HCT116 (cell line): Measurements from ENCODE around the gene MEGF6. TPM values are rescaled to one million over a fixed set of nuclear protein-coding genes. Genes with fewer than 3 reads are reported as not detected.

Source experiments
- ATAC-seq: fragments of 200-7000 bp; cut with Tn5 transposase; 2 replicates; pipeline ENCODE4 v1.9.1; 2020; ENCODE audit warnings: mild to moderate bottlenecking, moderate library complexity
- BruUV-seq: library from RNA; stranded (reverse); fragments of 400-500 nt; replicated peaks from 2 replicates; lab custom pipeline; 2021; lab: Mats Ljungman, UMichigan
- CTCF ChIA-PET: fragments of 300-600 bp; sonication (Branson Sonifier 250); formaldehyde crosslinking; loops from one replicate; lab custom pipeline; 2021; ENCODE audit warnings: antibody characterized with exemption; lab: Charles Lee
- POLR2A ChIA-PET: fragments of 300-600, 350-600 bp; sonication (Branson Sonifier 250); formaldehyde crosslinking; loops from one replicate; lab custom pipeline; 2021; ENCODE audit warnings: antibody characterized with exemption; lab: Charles Lee
- RAD21 ChIA-PET, 2 experiments: fragments of 300-600 bp; sonication (Branson Sonifier 250); formaldehyde crosslinking; loops; one replicate each; lab custom pipeline; 2023; ENCODE audit warnings: low total read pairs in 2 of 2; ENCODE audit not compliant: uncharacterized antibody in 2 of 2, unreplicated experiment in 2 of 2, low non-redundant PET in 1 of 2; lab: Charles Lee
- DNase-seq: peaks from one replicate; pipeline ENCODE4 v3.0.0-alpha.2; 2010; ENCODE audit warnings: low read depth, low spot score
- H2AFZ ChIP-seq: fragments of 200-600 bp; shearing (Covaris generic), sonication (generic); 2 replicates; pipeline ENCODE4 v1.6.1; 2017; ENCODE audit warnings: low read depth, mixed run types, mixed read lengths, antibody characterized with exemption, low read length; ENCODE audit not compliant: poor library complexity, severe bottlenecking
- H3K27ac ChIP-seq: 2 replicates; pipeline ENCODE4 v1.5.1; 2012; ENCODE audit warnings: low read depth, low read length
- H3K27me3 ChIP-seq: fragments of 200-600 bp; sonication (generic); 2 replicates; pipeline ENCODE4 v1.6.1; 2016; ENCODE audit warnings: mixed run types, low read length, mixed read lengths; ENCODE audit not compliant: insufficient read depth
- H3K36me3 ChIP-seq, 2 experiments: fragments of 200-500 bp in 1 of 2; fragments of 200-600 bp in 1 of 2; sonication (Bioruptor generic) in 1 of 2; sonication (generic) in 1 of 2; 2 replicates each; pipeline versions ENCODE4 v1.5.1 to v1.6.1; 2014 to 2016; ENCODE audit warnings: low read length in 2 of 2, inconsistent platforms in 1 of 2, mixed read lengths in 1 of 2, mixed run types in 1 of 2; ENCODE audit not compliant: insufficient read depth in 2 of 2, control insufficient read depth in 1 of 2
- H3K4me1 ChIP-seq, 2 experiments: fragments of 200-600 bp in 1 of 2; sonication (generic) in 1 of 2; 2 replicates each; pipeline versions ENCODE4 v1.5.1 to v1.6.1; 2012 to 2017; ENCODE audit warnings: low read length in 2 of 2, inconsistent platforms in 1 of 2, mild to moderate bottlenecking in 1 of 2, mixed read lengths in 1 of 2, mixed run types in 1 of 2, moderate library complexity in 1 of 2; ENCODE audit not compliant: insufficient read depth in 2 of 2, control insufficient read depth in 1 of 2
- H3K4me2 ChIP-seq: fragments of 200-600 bp; sonication (generic); 2 replicates; pipeline ENCODE4 v1.6.1; 2017; ENCODE audit warnings: mixed run types, low read length, mixed read lengths
- H3K4me3 ChIP-seq, 2 experiments: fragments of 200-600 bp in 1 of 2; sonication (generic) in 1 of 2; replicated peaks in 1 of 2; 2 replicates each; pipeline ENCODE4 v1.5.1; 2011 to 2016; ENCODE audit warnings: low read length in 2 of 2, control low read depth in 1 of 2, low read depth in 1 of 2, mild to moderate bottlenecking in 1 of 2, mixed read lengths in 1 of 2, mixed run types in 1 of 2
- H3K79me2 ChIP-seq: fragments of 200-600 bp; sonication (generic); 2 replicates; pipeline ENCODE4 v1.6.1; 2017; ENCODE audit warnings: mild to moderate bottlenecking, mixed run types, low read length, moderate library complexity, mixed read lengths; ENCODE audit not compliant: insufficient read depth
- H3K9ac ChIP-seq: fragments of 200-600 bp; sonication (generic); 2 replicates; pipeline ENCODE4 v1.6.1; 2016; ENCODE audit warnings: low read length, mixed read lengths
- H3K9me2 ChIP-seq: fragments of 200-600 bp; sonication (generic), shearing (Covaris generic); 2 replicates; pipeline ENCODE4 v1.6.1; 2017; ENCODE audit warnings: mixed run types, mild to moderate bottlenecking, moderate library complexity; ENCODE audit not compliant: insufficient read depth
- H3K9me3 ChIP-seq, 2 experiments: fragments of 200-500 bp in 1 of 2; fragments of 200-600 bp in 1 of 2; sonication (Bioruptor generic) in 1 of 2; sonication (generic) in 1 of 2; 2 replicates each; pipeline ENCODE4 v1.6.1; 2014 to 2017; ENCODE audit warnings: low read length in 2 of 2, mixed read lengths in 2 of 2, inconsistent platforms in 1 of 2, low read depth in 1 of 2, mild to moderate bottlenecking in 1 of 2, mixed run types in 1 of 2, moderate library complexity in 1 of 2; ENCODE audit not compliant: control insufficient read depth in 1 of 2, insufficient read depth in 1 of 2
- H4K20me1 ChIP-seq: fragments of 200-600 bp; sonication (generic), shearing (Covaris generic); 2 replicates; pipeline ENCODE4 v1.6.1; 2017; ENCODE audit warnings: mixed run types, mild to moderate bottlenecking, moderate library complexity; ENCODE audit not compliant: insufficient read depth
- CBX3 ChIP-seq: IDR thresholded peaks from 2 replicates; pipeline ENCODE4 v1.6.1; 2012; ENCODE audit warnings: low read depth
- CEBPB ChIP-seq: IDR thresholded peaks from 2 replicates; pipeline ENCODE4 v1.6.1; 2012; ENCODE audit warnings: low read depth
- CTCF ChIP-seq, 3 experiments: fragments of 200-600 bp in 1 of 3; sonication (generic) in 1 of 3; IDR thresholded peaks in 2 of 3; conservative IDR thresholded peaks in 1 of 3; 2 replicates each; pipeline ENCODE4 v1.5.1; 2012 to 2017; ENCODE audit warnings: low read depth in 2 of 3, low read length in 2 of 3, antibody characterized with exemption in 1 of 3, borderline replicate concordance in 1 of 3, control low read depth in 1 of 3, mild to moderate bottlenecking in 1 of 3, mixed read lengths in 1 of 3, mixed run types in 1 of 3, moderate library complexity in 1 of 3; ENCODE audit not compliant: insufficient read depth in 1 of 3
- EZH2 ChIP-seq: fragments of 200-600 bp; sonication (generic); IDR thresholded peaks from 2 replicates; pipeline ENCODE4 v1.6.1; 2017; ENCODE audit warnings: antibody characterized with exemption, mixed run types
- FOSL1 ChIP-seq: IDR thresholded peaks from 2 replicates; pipeline ENCODE4 v1.6.1; 2012; ENCODE audit warnings: low read depth
- JUND ChIP-seq: IDR thresholded peaks from 2 replicates; pipeline ENCODE4 v1.6.1; 2012
- MAX ChIP-seq: IDR thresholded peaks from 2 replicates; pipeline ENCODE4 v1.6.1; 2012
- POLR2AphosphoS5 ChIP-seq: IDR thresholded peaks from 2 replicates; pipeline ENCODE4 v1.6.1; 2011; ENCODE audit warnings: mild to moderate bottlenecking, low read depth, low read length, moderate library complexity
- RAD21 ChIP-seq: IDR thresholded peaks from 2 replicates; pipeline ENCODE4 v1.6.1; 2012; ENCODE audit warnings: low read depth, mild to moderate bottlenecking
- SIN3A ChIP-seq: IDR thresholded peaks from 2 replicates; pipeline ENCODE4 v1.6.1; 2012; ENCODE audit warnings: low read depth
- SP1 ChIP-seq: IDR thresholded peaks from 2 replicates; pipeline ENCODE4 v1.6.1; 2012; ENCODE audit warnings: low read depth
- TCF7L2 ChIP-seq: IDR thresholded peaks from 2 replicates; pipeline ENCODE4 v1.7.0; 2011; ENCODE audit warnings: borderline replicate concordance, inconsistent platforms; ENCODE audit not compliant: insufficient read depth, insufficient read length; ENCODE audit errors: extremely low read depth
- ZNF274 ChIP-seq: fragments of 200-500 bp; sonication (Bioruptor generic); IDR thresholded peaks from 2 replicates; pipeline ENCODE4 v1.6.1; 2014; ENCODE audit warnings: mild to moderate bottlenecking, low read depth, low read length, inconsistent platforms
- intact Hi-C: fragments of 100-400 bp; cut with micrococcal nuclease; formaldehyde crosslinking; loops from 2 replicates; pipeline ENCODE4 v1.10.0; 2022
- total RNA-seq: library from RNA; stranded (reverse); gene quantifications from one replicate; pipeline ENCODE4 v1.2.1, GENCODE V29; 2021; ENCODE audit not compliant: unreplicated experiment

MEGF6 gene
- total RNA-seq, 1 experiment from 2014 or later = 47.6 TPM

- Histone ChIP-seq H3K79me2 (peaks cover 3% of the 10 kb centered on the region; the same call in 1 of the 2 replicates), H3K4me1 (no peaks in the 10 kb centered on the region), H2AFZ (no peak overlapping the region), H3K9me2 (no peaks in the 10 kb centered on the region), H3K4me2 (no peak overlapping the region), H3K36me3 (peaks cover 14 to 41% of the 10 kb centered on the region in 2 experiments; a peak in 3 of 4 replicates), H3K4me3 (no peak overlapping the region), H3K9ac (no peak overlapping the region), H4K20me1 (no peaks in the 10 kb centered on the region), H3K9me3 (no peaks in the 10 kb centered on the region)
- ChIA-PET CTCF (no interaction called here), POLR2A (no interaction called here), RAD21 (no interaction called here)
- no TSS peak for BruUV-seq
- no peak for TF ChIP-seq POLR2AphosphoS5
- TF ChIP-seq CEBPB = no peak
- no peak for TF ChIP-seq SIN3A
- no peak for TF ChIP-seq SP1
- TF ChIP-seq JUND = no peak
- no peak for TF ChIP-seq CBX3
- TF ChIP-seq, all 23 proteins: peak for 0
- H3K27ac ChIP-seq = no peak overlapping the region
- H3K27me3 ChIP-seq = no peaks in the 10 kb centered on the region
- ATAC-seq (no peak), DNase-seq (no peak)
- intact Hi-C loops = no loop called here
Measured at GRCh38 chr1:3638027-3638426, 26.7 kb upstream of the MEGF6 start.

GRCh38 chr1:3636531-3636930 lies 25.2 kb upstream of the MEGF6 start:
- POLR2A ChIA-PET = no interaction called here
- no peaks in the 10 kb centered on the region for H3K4me1 ChIP-seq
- H3K9me2 ChIP-seq = no peaks in the 10 kb centered on the region
- RAD21 ChIA-PET = no interaction called here
- no peak for ATAC-seq
- TF ChIP-seq FOSL1 = no peak
- no peak for TF ChIP-seq ZNF274
- TF ChIP-seq EZH2 = no peak
- TF ChIP-seq CTCF (IDR thresholded peaks at IDR 0.05 in 2 of 3, conservative IDR thresholded peaks at IDR 0.05 in 1 of 3; ENCODE audit: borderline replicate concordance in 1 of 3, insufficient read depth in 1 of 3, low read depth in 2 of 3, low read length in 2 of 3) = no peak
- TF ChIP-seq TCF7L2 = no peak
- no peak for TF ChIP-seq RAD21
- no peak for TF ChIP-seq MAX
- TF ChIP-seq, all 23 proteins: peak for 0
- no peak for DNase-seq
- CTCF ChIA-PET = no interaction called here
- intact Hi-C loops = no loop called here
- Histone ChIP-seq H3K36me3 (peaks cover 14 to 46% of the 10 kb centered on the region in 2 experiments; a peak in 3 of 4 replicates), H2AFZ (no peak overlapping the region), H3K9ac (no peak overlapping the region), H3K79me2 (no peaks in the 10 kb centered on the region; the same call in 1 of the 2 replicates), H3K4me3 (no peak overlapping the region), H3K27me3 (no peaks in the 10 kb centered on the region), H3K9me3 (no peaks in the 10 kb centered on the region), H3K27ac (no peak overlapping the region), H4K20me1 (no peaks in the 10 kb centered on the region), H3K4me2 (no peak overlapping the region)
- BruUV-seq = no TSS peak
